PC-3 (cell line): ENCODE measurements around the gene HIPK2. TPM values are rescaled to one million over a fixed set of nuclear protein-coding genes. Genes with fewer than 3 reads are reported as not detected.

Experiments
- ATAC-seq: fragments of 200-7000 bp; cut with Tn5 transposase; 2 replicates; pipeline ENCODE4 v1.9.1; 2020; ENCODE audit warnings: mild to moderate bottlenecking, moderate library complexity
- BruUV-seq: library from RNA; stranded (reverse); fragments of 400-500 nt; replicated peaks from 2 replicates; lab custom pipeline; 2021; lab: Mats Ljungman, UMichigan
- CTCF ChIA-PET: fragments of 300-600 bp; sonication (Branson Sonifier 250); formaldehyde crosslinking; loops from one replicate; lab custom pipeline; 2022; ENCODE audit warnings: antibody characterized with exemption; lab: Charles Lee
- POLR2A ChIA-PET: fragments of 300-600 bp; sonication (Branson Sonifier 250); formaldehyde crosslinking; loops from one replicate; lab custom pipeline; 2022; ENCODE audit warnings: antibody characterized with exemption; ENCODE audit not compliant: unreplicated experiment; lab: Charles Lee
- DNase-seq: peaks from one replicate; pipeline ENCODE4 v3.0.0-alpha.2; 2015
- H2AFZ ChIP-seq: fragments of 300-600 bp; sonication (generic); 2 replicates; pipeline ENCODE4 v1.6.0; 2016; ENCODE audit warnings: antibody characterized with exemption, low read length
- H3F3A ChIP-seq: fragments of 300-600 bp; sonication (generic); one replicate; pipeline ENCODE4 v1.6.0; 2017; ENCODE audit warnings: antibody characterized with exemption, low read length, control low read depth, mild to moderate bottlenecking; ENCODE audit not compliant: unreplicated experiment
- H3K27ac ChIP-seq: fragments of 300-600 bp; sonication (generic); 2 replicates; pipeline ENCODE4 v1.5.1; 2016; ENCODE audit warnings: mild to moderate bottlenecking, low read length
- H3K27me3 ChIP-seq: fragments of 300-600 bp; sonication (generic); 2 replicates; pipeline ENCODE4 v1.6.1; 2016; ENCODE audit warnings: low read length, mixed read lengths
- H3K36me3 ChIP-seq: fragments of 300-600 bp; sonication (generic); 2 replicates; pipeline ENCODE4 v1.6.1; 2016; ENCODE audit warnings: low read depth, mixed run types, low read length, mixed read lengths
- H3K4me1 ChIP-seq: fragments of 300-600 bp; sonication (generic); 2 replicates; pipeline ENCODE4 v1.5.1; 2016; ENCODE audit warnings: low read length; ENCODE audit not compliant: insufficient read depth
- H3K4me2 ChIP-seq: fragments of 300-600 bp; sonication (generic); 2 replicates; pipeline ENCODE4 v1.6.0; 2016; ENCODE audit warnings: low read length
- H3K4me3 ChIP-seq: fragments of 300-600 bp; sonication (generic); 2 replicates; pipeline ENCODE4 v1.5.1; 2016; ENCODE audit warnings: mild to moderate bottlenecking, low read length, mixed read lengths
- H3K79me2 ChIP-seq: fragments of 300-600 bp; sonication (generic); 2 replicates; pipeline ENCODE4 v1.6.1; 2017; ENCODE audit warnings: low read length, mixed read lengths
- H3K9ac ChIP-seq: fragments of 300-600 bp; sonication (generic); 2 replicates; pipeline ENCODE4 v1.6.0; 2016; ENCODE audit warnings: mild to moderate bottlenecking, low read length
- H3K9me2 ChIP-seq: fragments of 300-600 bp; sonication (generic); replicated peaks from 2 replicates; pipeline ENCODE4 v1.6.1; 2016; ENCODE audit warnings: mixed run types, low read length, mixed read lengths
- H3K9me3 ChIP-seq: fragments of 300-600 bp; sonication (generic); 2 replicates; pipeline ENCODE4 v1.6.1; 2016; ENCODE audit warnings: low read length, mixed read lengths
- H4K20me1 ChIP-seq: fragments of 300-600 bp; sonication (generic); 2 replicates; pipeline ENCODE4 v1.6.1; 2016; ENCODE audit warnings: low read length, mixed read lengths
- CTCF ChIP-seq: fragments of 300-600 bp; sonication (generic); conservative IDR thresholded peaks from 2 replicates; pipeline ENCODE4 v1.5.1; 2017; ENCODE audit warnings: antibody characterized with exemption, low read depth, mild to moderate bottlenecking, low read length
- EZH2 ChIP-seq: fragments of 300-600 bp; sonication (generic); IDR thresholded peaks from one replicate; pipeline ENCODE4 v1.6.1; 2017; ENCODE audit warnings: antibody characterized with exemption, mild to moderate bottlenecking, low read length; ENCODE audit not compliant: unreplicated experiment
- EZH2phosphoT487 ChIP-seq: fragments of 300-600 bp; sonication (generic); IDR thresholded peaks from 2 replicates; pipeline ENCODE4 v1.6.1; 2018; ENCODE audit warnings: mild to moderate bottlenecking, antibody characterized with exemption, low read length, borderline replicate concordance
- intact Hi-C: fragments of 100-400 bp; cut with micrococcal nuclease; formaldehyde crosslinking; loops from 2 replicates; pipeline ENCODE4 v1.9.0; 2023
- total RNA-seq: library from RNA; depleted of rRNA; stranded (reverse); fragments of >200 nt; gene quantifications from 2 replicates; pipeline ENCODE4 v1.2.3, GENCODE V29; 2014

Gene HIPK2
- total RNA-seq, 1 experiment from 2014 or later = 38.1 TPM

- Histone ChIP-seq H3K27ac (no peak overlapping the region), H3K79me2 (peaks cover 93% of the 10 kb centered on the region)
- intact Hi-C loops = no loop called here
Measured at GRCh38 chr7:139663608-139664177, 114.1 kb downstream of the HIPK2 start.

GRCh38 chr7:139661903-139662302 lies 115.9 kb downstream of the HIPK2 start:
- no peak for TF ChIP-seq CTCF
- TF ChIP-seq EZH2 = no peak
- no peak for TF ChIP-seq EZH2phosphoT487
- intact Hi-C loops = no loop called here
- ChIA-PET CTCF (no interaction called here), POLR2A (interaction anchor here (0.5 kb wide), 1 partner anchor 332 kb away, joined by 5 read pairs; no protein-coding TSS in a partner anchor)
- no peaks in the 10 kb centered on the region for H3K27me3 ChIP-seq
- peaks cover 24% of the 10 kb centered on the region; the same call in 1 of the 2 replicates for H3K36me3 ChIP-seq
- no peaks in the 10 kb centered on the region for H3K9me2 ChIP-seq
- H3K27ac ChIP-seq = peak overlapping the region; percentile 48; the same call in 1 of the 2 replicates
- H2AFZ ChIP-seq = no peak overlapping the region
- no peaks in the 10 kb centered on the region for H3K9me3 ChIP-seq
- H3K79me2 ChIP-seq = peaks cover 95% of the 10 kb centered on the region
- ATAC-seq (no peak), DNase-seq (no peak)
- peaks cover 20% of the 10 kb centered on the region for H3K4me1 ChIP-seq
- H3F3A ChIP-seq = no peaks in the 10 kb centered on the region
- no peak overlapping the region for H3K9ac ChIP-seq
- H3K4me3 ChIP-seq = no peak overlapping the region
- no TSS peak for BruUV-seq
- H3K4me2 ChIP-seq = no peak overlapping the region
- no peaks in the 10 kb centered on the region for H4K20me1 ChIP-seq

More at GRCh38 chr7:139663608-139664177, 114.1 kb downstream of the HIPK2 start:
- TF ChIP-seq CTCF (no peak), EZH2 (no peak), EZH2phosphoT487 (no peak)
- Histone ChIP-seq H2AFZ (no peak overlapping the region), H3F3A (no peaks in the 10 kb centered on the region), H3K36me3 (peaks cover 16% of the 10 kb centered on the region; the same call in 1 of the 2 replicates), H3K4me1 (peaks cover 20% of the 10 kb centered on the region), H3K9me2 (no peaks in the 10 kb centered on the region), H3K9ac (no peak overlapping the region), H3K4me2 (no peak overlapping the region), H4K20me1 (no peaks in the 10 kb centered on the region), H3K4me3 (no peak overlapping the region), H3K9me3 (no peaks in the 10 kb centered on the region), H3K27me3 (no peaks in the 10 kb centered on the region)
- ChIA-PET CTCF (no interaction called here), POLR2A (no interaction called here)
- ATAC-seq (no peak), DNase-seq (no peak)
- no TSS peak for BruUV-seq

GRCh38 chr7:139661043-139661440 lies 116.8 kb downstream of the HIPK2 start:
- H3K9ac ChIP-seq = no peak overlapping the region
- no peaks in the 10 kb centered on the region for H3F3A ChIP-seq
- H3K27ac ChIP-seq = peak overlapping the region; percentile 48
- H3K4me3 ChIP-seq = no peak overlapping the region
- ChIA-PET POLR2A (interaction anchor here (0.5 to 0.8 kb wide), 2 partner anchors 13 to 110 kb away, joined by 7 to 12 read pairs; no protein-coding TSS in a partner anchor), CTCF (no interaction called here)
- H3K36me3 ChIP-seq = peaks cover 22% of the 10 kb centered on the region; the same call in 1 of the 2 replicates
- no peak for TF ChIP-seq EZH2
- TF ChIP-seq CTCF = no peak
- TF ChIP-seq EZH2phosphoT487 = no peak
- no peaks in the 10 kb centered on the region for H3K9me2 ChIP-seq
- no peaks in the 10 kb centered on the region for H3K27me3 ChIP-seq
- H3K79me2 ChIP-seq = peaks cover 93% of the 10 kb centered on the region
- H3K4me2 ChIP-seq = no peak overlapping the region
- no peak for DNase-seq
- H3K9me3 ChIP-seq = no peaks in the 10 kb centered on the region
- BruUV-seq = TSS peak; percentile 99
- ATAC-seq = peak; percentile 48
- no peak overlapping the region for H2AFZ ChIP-seq
- no peaks in the 10 kb centered on the region for H4K20me1 ChIP-seq
- intact Hi-C loops = no loop called here
- peaks cover 20% of the 10 kb centered on the region for H3K4me1 ChIP-seq
